ENCODE results near the gene IGLL1. TPM values are rescaled to one million over a fixed set of nuclear protein-coding genes. Genes with fewer than 3 reads are reported as not detected.

IGLL1 gene
- total RNA-seq, 1 experiment from 2014 or later = not detected

DNA sequence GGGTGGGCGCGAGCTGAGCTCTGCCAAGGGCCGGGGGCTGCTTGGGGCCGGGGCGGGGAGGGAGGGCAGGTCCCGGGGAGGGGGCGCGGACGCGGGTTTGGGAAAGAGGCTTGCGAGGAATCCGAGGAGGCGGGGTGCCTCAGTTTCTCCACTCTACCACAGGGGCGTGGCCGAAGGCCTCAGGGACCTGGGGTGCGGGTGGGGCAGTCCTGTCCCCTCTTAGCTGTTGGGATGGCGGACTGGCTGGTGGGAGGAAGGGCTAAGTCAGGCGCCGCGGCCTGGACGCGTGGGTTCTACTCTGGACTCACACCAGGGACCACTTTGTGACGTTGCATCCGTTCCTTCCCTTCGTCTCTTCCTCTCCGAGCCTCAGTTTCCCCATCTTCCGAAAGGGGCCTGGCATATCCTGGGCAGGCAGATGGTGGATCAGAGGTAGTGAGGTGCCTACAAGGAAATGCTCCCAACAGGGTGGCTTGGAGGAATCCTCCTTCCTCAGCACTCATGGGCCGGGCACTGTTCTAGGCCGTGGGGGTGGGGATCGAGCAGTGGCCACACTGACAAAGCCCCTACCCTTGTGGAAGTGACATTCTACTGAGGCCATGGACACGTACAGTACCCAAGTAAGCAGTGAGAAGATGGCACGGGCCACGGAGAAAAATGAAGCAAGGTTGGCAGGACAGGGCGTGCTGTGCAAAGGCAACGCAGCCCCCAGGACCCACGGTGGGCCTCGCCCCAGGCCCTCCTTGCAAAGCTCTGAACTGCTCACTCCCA lies 13.2 kb downstream of the IGLL1 start:
- Histone ChIP-seq H3K9me3 (no peaks in the 10 kb centered on the region), H3K4me1 (no peaks in the 10 kb centered on the region), H3K36me3 (ENCODE audit: control insufficient read depth, insufficient read depth, low read length) (no peaks in the 10 kb centered on the region), H3K27me3 (replicated peaks; ENCODE audit: control insufficient read depth, insufficient read depth, low read length) (no peaks in the 10 kb centered on the region), H3K4me3 (ENCODE audit: low read depth, low read length) (peak overlapping the region; percentile 39; the same call in 1 of the 2 replicates)
- no peaks in the 10 kb centered on the region for H3K9me3 Mint-ChIP-seq (ENCODE audit: unreplicated experiment)
- ChIA-PET POLR2A (no interaction called here), CTCF (no interaction called here)
- H3K27ac Mint-ChIP-seq (ENCODE audit: unreplicated experiment) = no peak overlapping the region
- DNase-seq = no peak
- H3K4me1 Mint-ChIP-seq (ENCODE audit: low read depth, unreplicated experiment) = peaks cover 5% of the 10 kb centered on the region
- no peaks in the 10 kb centered on the region for H3K27me3 Mint-ChIP-seq (ENCODE audit: insufficient read depth, unreplicated experiment)
- intact Hi-C loops (cut with micrococcal nuclease; ENCODE audit: unreplicated experiment) = no loop called here
- no TSS peak for BruUV-seq (replicated peaks)
- no peaks in the 10 kb centered on the region for H3K36me3 Mint-ChIP-seq (ENCODE audit: insufficient read depth, unreplicated experiment)
- TF ChIP-seq, protein P1, sequence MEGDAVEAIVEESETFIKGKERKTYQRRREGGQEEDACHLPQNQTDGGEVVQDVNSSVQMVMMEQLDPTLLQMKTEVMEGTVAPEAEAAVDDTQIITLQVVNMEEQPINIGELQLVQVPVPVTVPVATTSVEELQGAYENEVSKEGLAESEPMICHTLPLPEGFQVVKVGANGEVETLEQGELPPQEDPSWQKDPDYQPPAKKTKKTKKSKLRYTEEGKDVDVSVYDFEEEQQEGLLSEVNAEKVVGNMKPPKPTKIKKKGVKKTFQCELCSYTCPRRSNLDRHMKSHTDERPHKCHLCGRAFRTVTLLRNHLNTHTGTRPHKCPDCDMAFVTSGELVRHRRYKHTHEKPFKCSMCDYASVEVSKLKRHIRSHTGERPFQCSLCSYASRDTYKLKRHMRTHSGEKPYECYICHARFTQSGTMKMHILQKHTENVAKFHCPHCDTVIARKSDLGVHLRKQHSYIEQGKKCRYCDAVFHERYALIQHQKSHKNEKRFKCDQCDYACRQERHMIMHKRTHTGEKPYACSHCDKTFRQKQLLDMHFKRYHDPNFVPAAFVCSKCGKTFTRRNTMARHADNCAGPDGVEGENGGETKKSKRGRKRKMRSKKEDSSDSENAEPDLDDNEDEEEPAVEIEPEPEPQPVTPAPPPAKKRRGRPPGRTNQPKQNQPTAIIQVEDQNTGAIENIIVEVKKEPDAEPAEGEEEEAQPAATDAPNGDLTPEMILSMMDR (IDR thresholded peaks at IDR 0.05; ENCODE audit: insufficient read depth in 1 of 2, low read depth in 1 of 2, low read length in 1 of 2, severe bottlenecking in 1 of 2, unreplicated experiment in 1 of 2) = no peak
- peak overlapping the region; percentile 24 for H3K4me3 Mint-ChIP-seq (ENCODE audit: unreplicated experiment)

DNA sequence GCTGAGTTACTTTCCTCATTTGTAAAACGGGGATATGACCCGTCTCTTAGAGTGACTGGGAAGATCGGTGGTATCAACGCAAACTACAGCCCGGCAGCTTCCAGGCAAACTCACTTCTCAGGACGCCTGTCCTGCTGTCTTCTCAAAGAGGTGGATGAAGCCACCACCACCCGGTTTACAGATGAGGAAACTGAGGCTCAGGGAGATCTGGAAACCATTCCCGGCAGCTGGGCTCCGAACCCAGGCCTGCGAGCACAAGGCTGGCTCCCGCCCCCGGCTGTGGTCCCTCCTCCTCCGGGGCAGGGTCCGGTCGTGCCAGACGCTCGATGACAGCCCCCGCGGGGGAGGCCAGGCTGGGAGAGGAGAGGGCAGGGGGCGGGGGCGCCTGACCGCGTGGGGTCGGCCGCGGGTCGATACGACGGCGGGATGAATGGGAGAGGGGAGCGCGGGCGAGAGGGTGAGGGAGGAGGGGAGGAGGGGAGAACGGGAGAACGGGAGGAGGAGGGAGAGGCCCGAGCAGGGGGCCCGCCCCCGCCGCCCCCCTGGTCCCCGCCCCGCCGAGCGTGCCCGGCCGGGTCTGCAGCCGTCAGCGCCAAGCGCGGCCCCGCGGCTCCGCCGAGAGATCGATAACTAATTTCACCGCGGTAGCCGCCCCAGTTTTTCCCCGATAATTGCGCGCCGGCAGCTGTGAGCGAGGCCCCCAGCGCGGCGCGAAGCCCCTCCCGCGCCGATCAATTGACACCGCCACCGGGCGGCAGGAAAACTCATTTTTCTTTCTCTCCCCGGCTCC lies 14.0 kb downstream of the IGLL1 start:
- POLR2A ChIA-PET = no interaction called here
- Mint-ChIP-seq H3K9me3 (ENCODE audit: unreplicated experiment) (no peaks in the 10 kb centered on the region), H3K27ac (ENCODE audit: unreplicated experiment) (no peak overlapping the region), H3K27me3 (ENCODE audit: insufficient read depth, unreplicated experiment) (no peaks in the 10 kb centered on the region), H3K36me3 (ENCODE audit: insufficient read depth, unreplicated experiment) (no peaks in the 10 kb centered on the region), H3K4me3 (ENCODE audit: unreplicated experiment) (peak overlapping the region; percentile 65), H3K4me1 (ENCODE audit: low read depth, unreplicated experiment) (peaks cover 5% of the 10 kb centered on the region)
- no TSS peak for BruUV-seq (replicated peaks)
- TF ChIP-seq, protein P1 (IDR thresholded peaks at IDR 0.05; ENCODE audit: insufficient read depth in 1 of 2, low read depth in 1 of 2, low read length in 1 of 2, severe bottlenecking in 1 of 2, unreplicated experiment in 1 of 2) = no peak
- H3K9me3 ChIP-seq = no peaks in the 10 kb centered on the region
- peak in 1 of 2 experiments; percentile 32 for DNase-seq
- CTCF ChIA-PET = no interaction called here
- intact Hi-C loops (cut with micrococcal nuclease; ENCODE audit: unreplicated experiment) = no loop called here
- H3K36me3 ChIP-seq (ENCODE audit: control insufficient read depth, insufficient read depth, low read length) = no peaks in the 10 kb centered on the region
- peak overlapping the region; percentile 39 for H3K4me3 ChIP-seq (ENCODE audit: low read depth, low read length)
- no peaks in the 10 kb centered on the region for H3K4me1 ChIP-seq
- H3K27me3 ChIP-seq (replicated peaks; ENCODE audit: control insufficient read depth, insufficient read depth, low read length) = no peaks in the 10 kb centered on the region

DNA sequence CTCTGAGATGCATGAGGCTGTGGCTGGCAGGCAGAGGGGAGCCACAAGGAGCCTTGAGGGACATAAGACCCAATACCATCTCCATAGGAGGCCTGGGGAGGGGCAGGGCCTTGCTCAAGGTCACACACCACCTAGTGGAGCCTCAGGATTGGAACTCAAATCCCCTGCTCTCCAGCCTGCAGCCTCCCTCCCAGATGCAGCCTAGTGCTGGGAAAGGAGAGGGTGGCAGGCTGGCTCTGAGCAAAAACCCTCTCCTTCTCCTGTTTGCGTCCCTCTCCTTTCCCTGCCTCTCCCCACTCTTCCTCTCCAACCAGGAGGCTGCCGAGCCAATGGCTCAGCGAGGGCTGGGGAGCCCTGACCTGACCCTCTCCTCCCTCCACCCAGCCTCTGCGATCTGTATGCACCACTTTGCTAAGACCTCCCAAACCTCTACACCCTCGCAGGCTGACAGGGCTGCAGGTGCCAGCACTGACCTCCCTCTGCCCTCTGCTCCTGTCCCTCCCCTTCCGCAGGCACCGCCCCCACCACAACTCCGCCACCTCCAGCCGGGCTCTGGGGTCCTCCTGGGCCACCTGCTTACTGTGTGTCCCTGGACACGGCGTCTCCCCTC lies 14.7 kb downstream of the IGLL1 start:
- Mint-ChIP-seq H3K4me3 (ENCODE audit: unreplicated experiment) (peak overlapping the region; percentile 65), H3K9me3 (ENCODE audit: unreplicated experiment) (no peaks in the 10 kb centered on the region), H3K36me3 (ENCODE audit: insufficient read depth, unreplicated experiment) (no peaks in the 10 kb centered on the region), H3K27me3 (ENCODE audit: insufficient read depth, unreplicated experiment) (no peaks in the 10 kb centered on the region), H3K4me1 (ENCODE audit: low read depth, unreplicated experiment) (peaks cover 5% of the 10 kb centered on the region), H3K27ac (ENCODE audit: unreplicated experiment) (no peak overlapping the region)
- DNase-seq = peak in 1 of 2 experiments; percentile 29
- BruUV-seq (replicated peaks) = no TSS peak
- POLR2A ChIA-PET = no interaction called here
- CTCF ChIA-PET = no interaction called here
- TF ChIP-seq, protein P1 (IDR thresholded peaks at IDR 0.05; ENCODE audit: insufficient read depth in 1 of 2, low read depth in 1 of 2, low read length in 1 of 2, severe bottlenecking in 1 of 2, unreplicated experiment in 1 of 2) = no peak
- Histone ChIP-seq H3K27me3 (replicated peaks; ENCODE audit: control insufficient read depth, insufficient read depth, low read length) (no peaks in the 10 kb centered on the region), H3K4me3 (ENCODE audit: low read depth, low read length) (peak overlapping the region; percentile 39), H3K36me3 (ENCODE audit: control insufficient read depth, insufficient read depth, low read length) (no peaks in the 10 kb centered on the region), H3K4me1 (no peaks in the 10 kb centered on the region), H3K9me3 (no peaks in the 10 kb centered on the region)
- intact Hi-C loops (cut with micrococcal nuclease; ENCODE audit: unreplicated experiment) = no loop called here

Data from Caco-2 (cell line).